Globus pallidus (tissue), 1 donor: Measurements from ENCODE around the gene NR2F2.
"Not testable (repeated sequence)": the region's sequence is repeated elsewhere in the genome, so short reads cannot be mapped to it uniquely, and the experiment has no call there.

Experiments
- DNase-seq: peaks from one replicate; pipeline ENCODE4 v3.0.0-alpha.2; 2015; ENCODE audit warnings: low spot score

NR2F2 gene

DNA sequence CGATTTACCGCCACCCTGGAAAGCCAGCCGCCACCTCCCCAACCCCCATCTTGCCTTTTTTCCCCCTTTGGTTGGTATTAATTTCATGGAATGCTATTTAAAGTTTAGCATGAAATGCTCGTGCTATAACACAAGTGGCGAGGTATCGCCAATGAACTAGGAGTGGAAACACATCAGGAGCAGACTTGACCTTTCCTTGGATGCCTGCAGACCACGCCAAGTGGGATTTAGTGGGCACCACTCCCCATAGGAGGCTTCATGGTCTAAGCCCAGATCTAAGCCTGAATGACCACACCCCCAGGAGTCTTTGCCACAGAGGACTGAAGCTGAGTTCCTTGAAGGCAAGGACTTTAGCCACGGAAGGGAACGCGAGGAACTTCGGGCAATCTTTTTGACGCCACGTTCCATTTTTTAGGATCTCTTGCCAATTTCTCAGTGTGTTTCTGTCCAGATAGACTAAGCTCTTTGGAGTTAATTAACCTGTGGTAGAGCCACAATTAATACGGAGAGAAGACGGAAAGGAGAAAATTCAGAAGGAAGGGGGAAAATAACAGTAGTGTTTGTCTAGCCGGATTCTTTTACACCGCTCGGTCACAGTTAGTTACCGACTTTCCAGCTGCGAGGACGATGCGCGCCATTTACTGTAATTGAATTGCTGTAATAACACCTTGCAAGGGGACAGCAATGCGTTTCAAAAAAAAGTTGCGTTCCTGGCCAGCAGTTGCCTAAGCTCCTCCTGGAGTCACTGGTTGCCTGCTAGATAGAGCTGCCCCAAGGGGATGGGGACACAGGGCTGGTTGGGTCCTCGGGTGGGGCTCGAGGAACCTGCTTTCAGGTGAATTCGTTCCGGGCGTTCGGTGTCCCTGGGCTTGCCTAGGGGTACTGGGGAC, 37.1 kb downstream of the NR2F2 start:
- no peak for DNase-seq

DNA sequence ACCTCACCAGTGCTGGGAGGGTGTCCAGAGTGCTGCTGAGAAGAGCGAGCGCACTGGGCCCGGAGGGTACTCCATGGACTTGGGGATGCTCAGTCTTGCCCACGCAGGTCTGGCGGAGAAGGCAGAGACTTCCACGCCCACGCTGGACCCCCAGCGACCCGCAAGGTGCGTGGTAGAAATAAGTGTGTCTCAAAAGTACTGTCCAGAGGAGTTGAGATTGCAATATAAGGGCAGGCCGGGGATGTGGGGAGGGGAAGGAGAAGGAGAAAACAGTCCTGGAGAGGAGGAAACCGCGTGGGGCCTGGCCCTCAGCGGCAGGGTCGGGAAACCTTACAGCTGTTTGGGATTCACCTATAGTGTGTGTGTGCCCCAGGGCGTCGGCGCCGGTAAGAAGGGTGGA, 38.9 kb downstream of the NR2F2 start:
- DNase-seq = no peak

DNA sequence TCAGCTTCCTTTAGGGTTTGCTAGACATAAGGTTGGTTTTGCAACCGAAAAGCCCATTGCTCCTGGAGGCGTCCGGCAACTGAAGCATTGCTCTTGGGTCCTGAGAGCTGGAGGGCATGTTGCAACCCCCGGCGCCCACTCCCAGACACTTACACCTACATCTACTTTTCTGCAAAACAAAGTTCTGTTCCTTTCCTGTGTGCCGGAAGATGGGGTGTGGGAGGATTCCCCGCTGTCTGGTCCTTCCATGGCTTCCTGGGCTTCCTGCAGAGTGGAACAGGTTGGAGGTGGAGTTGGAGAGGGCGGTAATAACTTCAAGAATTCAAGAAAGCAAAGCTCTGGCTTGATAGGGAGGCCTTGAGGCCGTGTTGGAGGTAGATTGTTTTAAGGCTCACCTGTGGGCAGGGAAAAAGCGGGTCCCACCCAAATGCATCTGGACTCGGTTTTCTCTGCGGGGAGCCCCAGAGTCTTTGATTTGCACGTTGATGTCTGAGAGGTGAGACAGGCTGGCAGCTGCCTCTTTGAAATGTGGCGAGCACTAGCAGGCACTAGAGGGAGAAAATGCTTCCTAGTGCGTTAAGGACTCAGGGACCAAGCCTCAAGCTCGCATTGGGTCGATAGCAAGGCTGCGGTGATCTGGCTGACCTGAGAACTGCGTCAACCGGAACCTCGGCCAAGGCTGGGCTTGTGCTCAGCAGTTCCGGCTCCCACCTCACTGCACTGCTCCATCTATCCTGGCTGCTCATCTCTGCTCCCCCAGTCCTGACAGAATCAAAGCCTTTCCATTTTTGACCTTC, 39.5 kb downstream of the NR2F2 start:
- DNase-seq = no peak

DNA sequence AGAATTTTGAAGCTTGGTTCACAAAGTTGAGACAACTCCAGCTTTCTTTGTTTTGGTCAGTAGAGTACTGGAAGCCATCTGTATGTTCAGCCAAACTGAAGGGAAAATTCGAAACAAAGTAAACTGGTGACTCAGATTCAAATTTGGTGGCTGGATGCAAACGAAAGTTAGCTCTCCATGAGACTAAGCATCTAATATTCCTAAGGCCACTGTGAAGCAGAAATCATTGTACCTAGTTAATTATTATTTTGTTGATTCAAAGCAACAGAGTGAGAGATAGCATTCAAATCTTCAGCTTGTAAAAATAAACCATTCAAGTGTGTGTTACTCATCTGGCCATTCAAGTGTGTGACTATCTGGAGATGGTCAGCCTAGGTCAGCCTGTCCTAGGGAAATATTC, 42.1 kb downstream of the NR2F2 start:
- no peak for DNase-seq

DNA sequence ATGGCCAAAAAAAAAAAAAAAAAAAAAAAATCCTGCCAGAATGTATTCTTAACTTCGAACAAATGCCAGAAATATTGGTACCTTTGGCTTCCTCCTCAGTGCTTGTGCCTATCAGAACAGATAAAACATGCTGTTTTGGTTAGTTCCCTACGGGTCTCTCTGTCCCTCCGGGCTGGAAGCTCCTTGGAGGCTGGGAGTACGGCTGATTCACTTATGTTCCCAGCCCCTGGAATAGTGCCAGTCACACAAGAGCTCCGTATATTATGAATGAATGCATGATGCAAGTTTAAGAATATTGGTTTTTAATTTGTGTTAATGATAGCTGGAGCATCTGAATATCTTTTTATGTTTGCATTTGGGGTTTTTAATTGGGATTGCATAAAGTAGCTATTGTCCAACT, 44.0 kb downstream of the NR2F2 start:
- DNase-seq = no peak

DNA sequence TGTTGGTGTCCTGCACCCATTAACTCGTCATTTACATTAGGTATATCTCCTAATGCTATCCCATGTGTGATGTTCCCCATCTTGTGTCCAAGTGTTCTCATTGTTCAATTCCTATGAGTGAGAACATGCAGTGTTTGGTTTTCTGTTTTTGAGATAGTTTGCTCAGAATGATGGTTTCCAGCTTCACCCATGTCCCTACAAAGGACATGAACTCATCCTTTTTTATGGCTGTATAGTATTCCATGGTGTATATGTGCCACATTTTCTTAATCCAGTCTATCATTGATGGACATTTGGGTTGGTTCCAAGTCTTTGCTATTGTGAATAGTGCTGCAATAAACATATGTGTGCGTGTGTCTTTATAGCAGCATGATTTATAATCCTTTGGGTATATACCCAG, 49.1 kb downstream of the NR2F2 start:
- not testable (repeated sequence) for DNase-seq

DNA sequence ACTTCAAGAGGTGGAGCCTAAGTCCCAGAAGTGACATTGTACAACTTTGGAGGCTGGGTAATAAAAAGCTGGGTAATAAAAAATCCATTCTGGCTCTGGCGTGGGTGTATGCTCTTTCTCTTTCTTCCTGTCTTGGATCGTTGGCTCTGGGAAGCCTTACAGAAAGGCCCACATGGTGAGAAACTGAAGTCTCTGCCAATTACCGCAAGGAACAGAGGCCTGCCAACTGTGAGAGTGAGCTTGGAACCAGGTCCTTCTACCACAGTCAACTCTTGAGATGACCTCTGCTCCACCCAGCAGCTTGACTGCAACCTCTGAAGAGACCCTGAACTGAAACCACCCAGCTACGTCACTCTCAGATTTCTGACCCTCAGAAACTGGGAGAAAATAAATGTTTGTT, 51.0 kb downstream of the NR2F2 start:
- no peak for DNase-seq

DNA sequence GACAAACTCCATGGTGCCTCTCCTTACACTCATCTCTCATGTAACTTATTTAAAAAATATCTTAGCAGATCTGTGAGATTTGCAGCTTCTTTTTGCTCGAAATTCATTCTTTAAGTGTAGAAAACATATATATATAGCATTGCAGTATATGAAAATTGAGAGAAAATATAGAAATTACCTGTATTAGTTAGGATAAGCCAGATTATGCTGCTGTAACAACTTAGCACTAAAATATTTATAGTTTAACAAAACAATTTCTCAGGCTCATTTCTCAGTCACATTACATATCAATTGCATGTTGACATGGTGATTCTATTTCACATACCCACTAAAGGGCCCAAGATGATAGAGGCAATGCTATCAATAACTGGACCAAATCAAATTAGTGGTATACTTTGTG, 54.7 kb downstream of the NR2F2 start:
- no peak for DNase-seq

DNA sequence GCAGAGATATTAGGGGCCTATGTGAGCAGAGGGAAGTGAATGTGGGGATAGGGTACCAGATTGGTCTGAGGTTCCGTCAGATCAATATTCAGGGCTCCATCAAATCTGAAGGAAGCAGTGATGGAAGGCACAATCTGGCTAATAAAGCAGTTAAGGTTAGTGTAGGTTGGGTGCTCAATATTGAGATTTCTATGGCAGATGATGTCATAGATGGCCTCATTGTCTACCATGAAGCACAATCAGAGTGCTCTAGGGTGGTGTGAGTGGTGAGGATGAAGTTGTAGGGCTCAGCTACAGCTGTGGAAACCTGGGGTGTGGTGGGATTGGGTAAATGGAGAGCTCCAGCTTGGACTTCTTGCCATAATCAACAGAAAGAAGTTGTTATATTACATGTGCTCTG, 58.2 kb downstream of the NR2F2 start:
- no peak for DNase-seq
